H1 (cell line): ENCODE measurements around the gene CTIF. TPM values are rescaled to one million over a fixed set of nuclear protein-coding genes. Genes with fewer than 3 reads are reported as not detected.

ENCODE experiments used
- CTCF ChIA-PET: fragments of 300-600 bp; sonication (Branson Sonifier 250); formaldehyde crosslinking; loops from one replicate; lab custom pipeline; 2021; ENCODE audit not compliant: partially characterized antibody; lab: Charles Lee
- POLR2A ChIA-PET: fragments of 300-600 bp; sonication (Branson Sonifier 250); formaldehyde crosslinking; loops from one replicate; lab custom pipeline; 2021; ENCODE audit warnings: inconsistent platforms; ENCODE audit not compliant: partially characterized antibody; lab: Charles Lee
- DNase-seq, 2 experiments: peaks; one replicate each; pipeline versions ENCODE4 v3.0.0 to v3.0.0-alpha.2; 2010 to 2022; ENCODE audit warnings: low spot score in 2 of 2, low read depth in 1 of 2, mixed read lengths in 1 of 2
- FAIRE-seq: peaks from 2 replicates; lab custom pipeline; 2011; peaks lifted over from hg19 to GRCh38; lab: Jason Lieb, UNC
- H2AFZ ChIP-seq: 2 replicates; pipeline ENCODE4 v1.8.1; 2012; ENCODE audit warnings: low read length, inconsistent platforms
- H2AK5ac ChIP-seq: 2 replicates; pipeline ENCODE4 v1.6.1; 2013; ENCODE audit warnings: low read depth, low read length
- H2BK120ac ChIP-seq: replicated peaks from 2 replicates; pipeline ENCODE3; 2013; ENCODE audit warnings: low read depth, low read length, inconsistent platforms
- H2BK12ac ChIP-seq: 2 replicates; pipeline ENCODE4 v1.6.1; 2013; ENCODE audit warnings: low read depth, low read length
- H2BK15ac ChIP-seq: 2 replicates; pipeline ENCODE4 v1.6.1; 2013; ENCODE audit warnings: low read length
- H2BK20ac ChIP-seq: 2 replicates; pipeline ENCODE4 v1.6.1; 2013; ENCODE audit warnings: low read length
- H2BK5ac ChIP-seq: 2 replicates; pipeline ENCODE4 v1.6.1; 2013; ENCODE audit warnings: low read depth, low read length
- H3K14ac ChIP-seq: 2 replicates; pipeline ENCODE4 v1.6.1; 2013; ENCODE audit warnings: inconsistent platforms; ENCODE audit not compliant: insufficient read length
- H3K18ac ChIP-seq: 2 replicates; pipeline ENCODE4 v1.6.1; 2013; ENCODE audit warnings: low read length; ENCODE audit errors: extremely low read depth
- H3K23ac ChIP-seq: 2 replicates; pipeline ENCODE4 v1.6.1; 2013; ENCODE audit warnings: inconsistent platforms; ENCODE audit not compliant: insufficient read length
- H3K23me2 ChIP-seq: 2 replicates; pipeline ENCODE4 v1.6.1; 2013; ENCODE audit warnings: low read depth, low read length
- H3K27ac ChIP-seq: 2 replicates; pipeline ENCODE4 v1.6.1; 2011; ENCODE audit warnings: low read depth, low read length, inconsistent platforms
- H3K27me3 ChIP-seq, 4 experiments: replicated peaks in 1 of 4; 1 replicate in 1 of 4; 2 replicates in 3 of 4; pipeline versions ENCODE4 v1.6.1 to v1.8.1; 2011 to 2013; ENCODE audit warnings: low read length in 3 of 4, mild to moderate bottlenecking in 3 of 4, inconsistent platforms in 2 of 4, mixed read lengths in 2 of 4, moderate library complexity in 1 of 4; ENCODE audit not compliant: control insufficient read depth in 3 of 4, insufficient read depth in 3 of 4; ENCODE audit errors: extremely low read depth in 1 of 4
- H3K36me3 ChIP-seq, 4 experiments: 2 replicates each; pipeline versions ENCODE4 v1.6.1 to v1.8.1; 2011 to 2013; ENCODE audit warnings: mild to moderate bottlenecking in 4 of 4, low read length in 3 of 4, moderate library complexity in 2 of 4, control low read depth in 1 of 4, inconsistent platforms in 1 of 4; ENCODE audit not compliant: insufficient read depth in 4 of 4, control insufficient read depth in 2 of 4
- H3K4ac ChIP-seq: replicated peaks from 2 replicates; pipeline ENCODE3; 2013; ENCODE audit warnings: low read length, low read depth, mixed read lengths, inconsistent platforms; ENCODE audit not compliant: insufficient read length
- H3K4me1 ChIP-seq, 4 experiments: replicated peaks in 1 of 4; 1 replicate in 1 of 4; 2 replicates in 3 of 4; pipeline versions ENCODE4 v1.6.1 to v1.8.1; 2011 to 2013; ENCODE audit warnings: low read length in 3 of 4, inconsistent platforms in 2 of 4, mixed read lengths in 1 of 4; ENCODE audit not compliant: insufficient read depth in 4 of 4, control insufficient read depth in 3 of 4
- H3K4me2 ChIP-seq, 2 experiments: 2 replicates each; pipeline versions ENCODE4 v1.6.1 to v1.8.1; 2011 to 2013; ENCODE audit warnings: low read depth in 2 of 2, low read length in 2 of 2, control low read depth in 1 of 2, inconsistent platforms in 1 of 2, mild to moderate bottlenecking in 1 of 2; ENCODE audit not compliant: insufficient read depth in 1 of 2
- H3K4me3 ChIP-seq, 4 experiments: fragments of 200-600, 300-600 bp in 1 of 4; sonication (generic), shearing (Covaris generic), sonication (Bioruptor Twin) in 1 of 4; 2 replicates each; pipeline versions ENCODE4 v1.5.1 to v1.8.1; 2011 to 2016; ENCODE audit warnings: low read length in 4 of 4, low read depth in 3 of 4, control low read depth in 2 of 4, inconsistent platforms in 2 of 4, mild to moderate bottlenecking in 2 of 4, mixed read lengths in 1 of 4, moderate library complexity in 1 of 4; ENCODE audit not compliant: insufficient read depth in 2 of 4; ENCODE audit errors: extremely low read depth in 1 of 4
- H3K56ac ChIP-seq: replicated peaks from 2 replicates; pipeline ENCODE3; 2013; ENCODE audit warnings: low read depth, mild to moderate bottlenecking, mixed read lengths, low read length, inconsistent platforms; ENCODE audit not compliant: insufficient read length
- H3K79me1 ChIP-seq: 2 replicates; pipeline ENCODE4 v1.6.1; 2013; ENCODE audit warnings: low read depth, low read length, control low read depth
- H3K79me2 ChIP-seq, 2 experiments: 2 replicates each; pipeline versions ENCODE4 v1.6.1 to v1.8.1; 2012 to 2013; ENCODE audit warnings: low read length in 2 of 2, mild to moderate bottlenecking in 2 of 2, inconsistent platforms in 1 of 2; ENCODE audit not compliant: insufficient read depth in 2 of 2, control insufficient read depth in 1 of 2
- H3K9ac ChIP-seq, 4 experiments: replicated peaks in 1 of 4; 1 replicate in 1 of 4; 2 replicates in 3 of 4; pipeline versions ENCODE4 v1.6.1 to v1.8.1; 2011 to 2013; ENCODE audit warnings: low read depth in 3 of 4, low read length in 3 of 4, control low read depth in 2 of 4, mild to moderate bottlenecking in 2 of 4, moderate library complexity in 2 of 4, inconsistent platforms in 1 of 4; ENCODE audit errors: extremely low read depth in 1 of 4
- H3K9me3 ChIP-seq, 2 experiments: 2 replicates each; pipeline versions ENCODE4 v1.6.1 to v1.8.1; 2012 to 2013; ENCODE audit warnings: mild to moderate bottlenecking in 2 of 2, moderate library complexity in 2 of 2, control low read depth in 1 of 2, inconsistent platforms in 1 of 2, low read depth in 1 of 2, low read length in 1 of 2, mixed read lengths in 1 of 2; ENCODE audit not compliant: insufficient read depth in 2 of 2
- H4K20me1 ChIP-seq, 2 experiments: replicated peaks in 1 of 2; 2 replicates each; pipeline versions ENCODE3 to v1.8.1; 2011 to 2013; ENCODE audit warnings: inconsistent platforms in 2 of 2, low read length in 2 of 2, mild to moderate bottlenecking in 1 of 2; ENCODE audit not compliant: insufficient read depth in 2 of 2, control insufficient read depth in 1 of 2
- H4K5ac ChIP-seq: 2 replicates; pipeline ENCODE4 v1.6.1; 2013; ENCODE audit warnings: low read length, low read depth, mixed read lengths, inconsistent platforms; ENCODE audit not compliant: insufficient read length
- H4K8ac ChIP-seq: 2 replicates; pipeline ENCODE4 v1.8.0; 2013; ENCODE audit warnings: mild to moderate bottlenecking, moderate library complexity, low read length, inconsistent platforms; ENCODE audit not compliant: insufficient read depth; ENCODE audit errors: extremely low read depth
- H4K91ac ChIP-seq: replicated peaks from 2 replicates; pipeline ENCODE3; 2013; ENCODE audit warnings: low read length, mixed read lengths, inconsistent platforms; ENCODE audit not compliant: insufficient read length
- EZH2 ChIP-seq: fragments of 200-600 bp; sonication (generic); IDR thresholded peaks from 2 replicates; pipeline ENCODE4 v1.7.1; 2012; ENCODE audit warnings: low read depth, mild to moderate bottlenecking, moderate library complexity, low read length, inconsistent platforms; ENCODE audit not compliant: severe bottlenecking
- NANOG ChIP-seq: IDR thresholded peaks from 2 replicates; pipeline ENCODE4 v1.6.1; 2011; ENCODE audit warnings: low read length, low read depth, mild to moderate bottlenecking, inconsistent platforms; ENCODE audit not compliant: insufficient read depth, poor library complexity, severe bottlenecking
- TAF1 ChIP-seq: IDR thresholded peaks from 2 replicates; pipeline ENCODE4 v1.6.1; 2011; ENCODE audit warnings: mild to moderate bottlenecking, low read depth, low read length
- ZNF274 ChIP-seq: IDR thresholded peaks from 2 replicates; pipeline ENCODE4 v1.7.0; 2012; ENCODE audit warnings: low read length, borderline replicate concordance; ENCODE audit errors: extremely low read depth
- WGBS, 2 experiments: shearing (Covaris generic) in 1 of 2; methylation state at CpG; one replicate each; pipeline versions ENCODE4 v1.1.6 to v1.1.7; 2013 to 2015; ENCODE audit warnings: low lambda C conversion rate in 2 of 2, mixed read lengths in 2 of 2, inconsistent platforms in 1 of 2, low coverage in 1 of 2, missing lambda C conversion rate in 1 of 2; ENCODE audit not compliant: insufficient replicate concordance in 2 of 2, insufficient coverage in 1 of 2, insufficient read length in 1 of 2; ENCODE audit errors: extremely low coverage in 1 of 2, missing lambda C conversion rate in 1 of 2; 5-methylcytosine and 5-hydroxymethylcytosine counted together
- polyA plus RNA-seq, 7 experiments: library from polyadenylated mRNA; depleted of rRNA in 3 of 7; stranded (reverse) in 5 of 7; unstranded in 2 of 7; fragments of >200 nt in 5 of 7; fragments of 200-250 nt in 2 of 7; gene quantifications; 1 replicate in 5 of 7; 2 replicates in 1 of 7; 4 replicates in 1 of 7; pipeline versions ENCODE4 v1.2.1 to v1.2.3, GENCODE V29; 2011 to 2013; ENCODE audit warnings: missing spikeins in 2 of 7, mixed read lengths in 2 of 7
- total RNA-seq: library from RNA; stranded (reverse); fragmentation: NEBNext Ultra II Directional; extraction: Animal tissue kit (Norgen Biotek cat#: 25700); gene quantifications from 2 replicates; pipeline ENCODE4 v1.2.1, GENCODE V29; 2021

The CTIF gene
- total and polyA plus RNA-seq, 2 of the 8 experiments (the other 6 are each of a cell fraction or from before 2014, with no cell fraction given) = 9.0 to 17.8 TPM

GRCh38 chr18:48698707-48699106, 159.9 kb downstream of the CTIF start:
- Histone ChIP-seq H3K4ac (no peak overlapping the region), H3K56ac (no peak overlapping the region), H3K9me3 (no peaks in the 10 kb centered on the region), H4K91ac (no peak overlapping the region), H2BK120ac (no peak overlapping the region), H2BK5ac (no peak overlapping the region), H2BK20ac (no peak overlapping the region), H2AK5ac (no peak overlapping the region), H3K14ac (no peak overlapping the region), H3K36me3 (no peaks in the 10 kb centered on the region), H2BK12ac (no peak overlapping the region), H3K23ac (no peak overlapping the region), H3K27me3 (no peaks in the 10 kb centered on the region), H3K9ac (no peak overlapping the region), H3K4me2 (no peak overlapping the region), H3K23me2 (no peaks in the 10 kb centered on the region), H2BK15ac (no peak overlapping the region), H3K27ac (no peak overlapping the region), H3K4me3 (no peak overlapping the region), H2AFZ (no peak overlapping the region), H3K79me1 (no peaks in the 10 kb centered on the region; the same call in 1 of the 2 replicates), H3K4me1 (no peaks in the 10 kb centered on the region), H3K79me2 (no peaks in the 10 kb centered on the region), H4K8ac (0 out of 2 replicates have a peak overlapping the region, but pooled peaks have one; percentile 23), H4K5ac (no peak overlapping the region), H4K20me1 (no peaks in the 10 kb centered on the region), H3K18ac (peak overlapping the region; percentile 3; the same call in 1 of the 2 replicates)
- TF ChIP-seq TAF1 (no peak), EZH2 (no peak), ZNF274 (no peak), NANOG (no peak)
- POLR2A ChIA-PET = no interaction called here
- DNase-seq = no peak
- FAIRE-seq = no peak
- CTCF ChIA-PET = interaction anchor here (0.8 to 4.8 kb wide), 5 partner anchors 10 to 343 kb away, joined by 3 to 24 read pairs (median 4); no protein-coding TSS in a partner anchor
- 95% methylated on average over 5 of the region's 5 CpGs; no CpG with 5 or more reads in 1 of the 2 experiments for WGBS, 2 experiments
